HK-2 (cell line): ENCODE measurements around the gene SMG9.
A peak's percentile ranks its signal among the peaks of the same experiment; 100 is the strongest.

Experiments
- DNase-seq: peaks from one replicate; pipeline ENCODE4 v3.0.0-alpha.2; 2018; ENCODE audit not compliant: unreplicated experiment

SMG9 gene

GRCh38 chr19:43754503-43755255 is at the start of gene SMG9:
SMG9 (minus strand) TSS chr19:43754962; CDS start chr19:43750741, 4,221 bp downstream.
- DNase-seq, result peak; percentile 99

- DNase-seq, result no peak
Observed at GRCh38 chr19:43804432-43804831, 49.7 kb upstream of the SMG9 start.

- no peak for DNase-seq
Observed at GRCh38 chr19:43802216-43802951, 47.6 kb upstream of the SMG9 start, which contains the start of gene LYPD5. LYPD5 (minus strand) TSS chr19:43802447; CDS start chr19:43802380, 67 bp downstream.

- no peak for DNase-seq
Observed at GRCh38 chr19:43799502-43800142, 44.9 kb upstream of the SMG9 start.

- peak; percentile 55 for DNase-seq
Observed at GRCh38 chr19:43798546-43799409, 44.0 kb upstream of the SMG9 start.

- DNase-seq, result no peak
Observed at GRCh38 chr19:43798026-43798545, 43.3 kb upstream of the SMG9 start.

GRCh38 chr19:43797556-43797955 is 42.8 kb upstream of the SMG9 start:
- no peak for DNase-seq

GRCh38 chr19:43797118-43797517 is 42.4 kb upstream of the SMG9 start:
- no peak for DNase-seq

- DNase-seq, result no peak
Observed at GRCh38 chr19:43790587-43790986, 35.8 kb upstream of the SMG9 start.

- DNase-seq, result peak; percentile 33
Observed at GRCh38 chr19:43789029-43789428, 34.3 kb upstream of the SMG9 start.

GRCh38 chr19:43786665-43787064 is 31.9 kb upstream of the SMG9 start:
- DNase-seq, result no peak

- peak; percentile 60 for DNase-seq
Observed at GRCh38 chr19:43784981-43785808, 30.4 kb upstream of the SMG9 start.

- peak; percentile 74 for DNase-seq
Observed at GRCh38 chr19:43784241-43784980, 29.6 kb upstream of the SMG9 start.

GRCh38 chr19:43783636-43784035 is 28.9 kb upstream of the SMG9 start:
- no peak for DNase-seq

GRCh38 chr19:43782689-43783231 is 28.0 kb upstream of the SMG9 start:
- no peak for DNase-seq

- DNase-seq, result no peak
Observed at GRCh38 chr19:43782311-43782660, 27.5 kb upstream of the SMG9 start.

GRCh38 chr19:43781630-43782310 is 27.0 kb upstream of the SMG9 start:
- no peak for DNase-seq

GRCh38 chr19:43780706-43781525 is 26.2 kb upstream of the SMG9 start, which contains the start of gene KCNN4:
KCNN4 (minus strand) TSS chr19:43780973; CDS start chr19:43780861, 112 bp downstream.
- peak; percentile 42 for DNase-seq
